ENCODE results near the gene TCERG1L.

The TCERG1L gene

DNA sequence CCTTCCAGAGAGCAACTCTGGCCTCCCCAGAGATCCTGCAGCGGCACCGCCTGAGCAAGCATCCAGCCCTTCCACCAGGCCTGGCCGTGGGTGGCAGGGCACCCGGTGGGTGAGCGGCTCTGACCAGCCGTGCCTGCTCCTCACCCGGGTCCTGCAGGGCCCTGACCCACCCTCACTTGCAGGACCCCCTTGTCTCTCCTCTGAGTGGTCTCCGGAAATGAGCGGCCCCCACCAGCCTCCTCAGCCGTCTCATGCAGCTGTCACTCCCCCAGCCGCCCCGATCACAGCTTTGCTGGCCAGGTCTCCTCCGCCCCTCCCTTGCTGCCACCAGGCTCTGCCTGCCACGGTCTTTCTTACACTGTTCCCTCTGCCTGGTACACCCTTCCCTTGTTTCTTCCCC is 218.2 kb downstream of the TCERG1L start:
- TF ChIP-seq, protein P1, sequence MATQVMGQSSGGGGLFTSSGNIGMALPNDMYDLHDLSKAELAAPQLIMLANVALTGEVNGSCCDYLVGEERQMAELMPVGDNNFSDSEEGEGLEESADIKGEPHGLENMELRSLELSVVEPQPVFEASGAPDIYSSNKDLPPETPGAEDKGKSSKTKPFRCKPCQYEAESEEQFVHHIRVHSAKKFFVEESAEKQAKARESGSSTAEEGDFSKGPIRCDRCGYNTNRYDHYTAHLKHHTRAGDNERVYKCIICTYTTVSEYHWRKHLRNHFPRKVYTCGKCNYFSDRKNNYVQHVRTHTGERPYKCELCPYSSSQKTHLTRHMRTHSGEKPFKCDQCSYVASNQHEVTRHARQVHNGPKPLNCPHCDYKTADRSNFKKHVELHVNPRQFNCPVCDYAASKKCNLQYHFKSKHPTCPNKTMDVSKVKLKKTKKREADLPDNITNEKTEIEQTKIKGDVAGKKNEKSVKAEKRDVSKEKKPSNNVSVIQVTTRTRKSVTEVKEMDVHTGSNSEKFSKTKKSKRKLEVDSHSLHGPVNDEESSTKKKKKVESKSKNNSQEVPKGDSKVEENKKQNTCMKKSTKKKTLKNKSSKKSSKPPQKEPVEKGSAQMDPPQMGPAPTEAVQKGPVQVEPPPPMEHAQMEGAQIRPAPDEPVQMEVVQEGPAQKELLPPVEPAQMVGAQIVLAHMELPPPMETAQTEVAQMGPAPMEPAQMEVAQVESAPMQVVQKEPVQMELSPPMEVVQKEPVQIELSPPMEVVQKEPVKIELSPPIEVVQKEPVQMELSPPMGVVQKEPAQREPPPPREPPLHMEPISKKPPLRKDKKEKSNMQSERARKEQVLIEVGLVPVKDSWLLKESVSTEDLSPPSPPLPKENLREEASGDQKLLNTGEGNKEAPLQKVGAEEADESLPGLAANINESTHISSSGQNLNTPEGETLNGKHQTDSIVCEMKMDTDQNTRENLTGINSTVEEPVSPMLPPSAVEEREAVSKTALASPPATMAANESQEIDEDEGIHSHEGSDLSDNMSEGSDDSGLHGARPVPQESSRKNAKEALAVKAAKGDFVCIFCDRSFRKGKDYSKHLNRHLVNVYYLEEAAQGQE (IDR thresholded peaks at IDR 0.05; ENCODE audit: insufficient read depth in 1 of 2, low read depth in 2 of 2, low read length in 2 of 2), result no peak
- TF ChIP-seq POLR2AphosphoS5 (IDR thresholded peaks at IDR 0.05; ENCODE audit: low read depth, low read length) (no peak), FOXP2 (optimal IDR thresholded peaks at IDR 0.05; ENCODE audit: borderline replicate concordance, extremely low read depth, extremely low read length, insufficient read depth) (no peak), TAF1 (IDR thresholded peaks at IDR 0.05; ENCODE audit: borderline replicate concordance, insufficient read depth, low read length) (no peak), SIN3A (IDR thresholded peaks at IDR 0.05; ENCODE audit: borderline replicate concordance, insufficient read depth, low read length) (no peak)

DNA sequence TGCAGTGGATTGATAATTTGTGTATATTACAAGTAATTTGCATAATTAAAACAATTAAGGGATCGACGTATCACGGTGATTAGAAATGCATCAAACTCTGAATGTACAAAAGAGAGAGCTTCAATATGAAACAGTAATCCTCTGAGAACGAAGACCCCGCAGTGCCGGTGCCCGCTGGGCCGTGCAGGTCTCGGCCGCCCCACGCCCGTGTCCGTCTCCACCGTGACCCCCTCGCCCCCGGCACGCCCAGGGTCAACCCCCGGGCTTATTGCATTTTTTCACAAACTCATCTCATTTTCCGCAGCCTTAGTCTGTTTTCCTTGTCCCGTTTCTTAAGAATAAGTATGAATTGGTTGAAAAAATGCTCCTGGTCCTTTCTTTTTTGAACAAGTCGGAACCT is 218.6 kb downstream of the TCERG1L start:
- TF ChIP-seq, protein P1 (IDR thresholded peaks at IDR 0.05; ENCODE audit: insufficient read depth in 1 of 2, low read depth in 2 of 2, low read length in 2 of 2), result no peak
- TF ChIP-seq FOXP2 (optimal IDR thresholded peaks at IDR 0.05; ENCODE audit: borderline replicate concordance, extremely low read depth, extremely low read length, insufficient read depth), result no peak
- no peak for TF ChIP-seq POLR2AphosphoS5 (IDR thresholded peaks at IDR 0.05; ENCODE audit: low read depth, low read length)
- no peak for TF ChIP-seq TAF1 (IDR thresholded peaks at IDR 0.05; ENCODE audit: borderline replicate concordance, insufficient read depth, low read length)

DNA sequence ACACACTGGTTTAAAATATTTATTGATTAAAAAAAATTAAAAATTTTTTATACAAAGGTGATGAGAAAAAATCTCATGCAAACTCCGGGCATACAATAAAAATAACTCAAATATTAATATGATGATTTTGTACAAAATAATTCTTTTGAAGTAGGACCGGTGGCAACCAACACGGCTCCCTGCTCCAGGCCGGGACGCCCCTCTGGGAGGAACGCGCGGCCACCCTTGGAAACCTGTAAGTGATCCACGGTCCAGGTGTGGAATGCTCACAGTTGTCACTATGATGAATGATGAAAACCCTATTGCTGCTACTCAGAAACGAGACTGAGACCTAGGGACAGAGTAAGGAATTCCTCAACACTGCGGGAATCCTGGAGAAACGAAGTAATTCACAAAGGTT is 219.1 kb downstream of the TCERG1L start:
- TF ChIP-seq SIN3A (IDR thresholded peaks at IDR 0.05; ENCODE audit: borderline replicate concordance, insufficient read depth, low read length) (no peak), POLR2AphosphoS5 (IDR thresholded peaks at IDR 0.05; ENCODE audit: low read depth, low read length) (no peak), TAF1 (IDR thresholded peaks at IDR 0.05; ENCODE audit: borderline replicate concordance, insufficient read depth, low read length) (no peak), FOXP2 (optimal IDR thresholded peaks at IDR 0.05; ENCODE audit: borderline replicate concordance, extremely low read depth, extremely low read length, insufficient read depth) (no peak)
- TF ChIP-seq, protein P1 (IDR thresholded peaks at IDR 0.05; ENCODE audit: insufficient read depth in 1 of 2, low read depth in 2 of 2, low read length in 2 of 2), result no peak

DNA sequence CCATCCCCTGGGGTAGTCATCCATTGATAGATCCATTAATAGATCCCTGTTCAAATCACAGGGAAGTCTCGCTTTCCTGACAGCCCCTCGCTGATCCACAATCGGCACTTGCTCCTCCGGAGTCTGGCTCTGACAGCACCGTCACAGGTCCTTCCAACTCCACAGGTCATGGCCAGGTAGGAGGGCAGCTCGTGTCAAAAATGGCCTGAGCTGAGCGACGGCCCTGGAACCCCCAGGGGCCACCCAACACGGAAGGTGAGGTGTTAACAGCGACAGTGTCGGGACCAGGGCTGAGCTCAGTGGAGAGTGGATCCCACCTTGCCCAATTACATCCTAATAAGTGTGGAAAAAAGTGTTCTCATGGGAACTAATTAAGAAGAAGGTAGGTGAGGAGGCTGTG is 219.8 kb downstream of the TCERG1L start:
- TF ChIP-seq SIN3A (IDR thresholded peaks at IDR 0.05; ENCODE audit: borderline replicate concordance, insufficient read depth, low read length) (no peak), TAF1 (IDR thresholded peaks at IDR 0.05; ENCODE audit: borderline replicate concordance, insufficient read depth, low read length) (no peak), FOXP2 (optimal IDR thresholded peaks at IDR 0.05; ENCODE audit: borderline replicate concordance, extremely low read depth, extremely low read length, insufficient read depth) (no peak), POLR2AphosphoS5 (IDR thresholded peaks at IDR 0.05; ENCODE audit: low read depth, low read length) (no peak)
- TF ChIP-seq, protein P1 (IDR thresholded peaks at IDR 0.05; ENCODE audit: insufficient read depth in 1 of 2, low read depth in 2 of 2, low read length in 2 of 2), result no peak
